Smooth muscle cell (in vitro differentiated cells): Measurements from ENCODE around the gene PTPRG. TPM values are rescaled to one million over a fixed set of nuclear protein-coding genes. Genes with fewer than 3 reads are reported as not detected.

Experiments
- DNase-seq: peaks from one replicate; lab custom pipeline; 2025; ENCODE audit not compliant: unreplicated experiment; lab: John Stamatoyannopoulos, UW
- H2AFZ ChIP-seq: fragments of 200-600 bp; sonication (generic); 2 replicates; pipeline ENCODE4 v1.6.0; 2016; ENCODE audit warnings: antibody characterized with exemption, low read depth, mild to moderate bottlenecking
- H3F3A ChIP-seq: fragments of 200-600 bp; sonication (generic); 2 replicates; pipeline ENCODE4 v1.6.0; 2017; ENCODE audit warnings: antibody characterized with exemption, low read depth
- H3K27ac ChIP-seq: fragments of 200-600 bp; sonication (generic); 2 replicates; pipeline ENCODE4 v1.5.1; 2016; ENCODE audit warnings: low read depth, mild to moderate bottlenecking
- H3K27me3 ChIP-seq: fragments of 200-600 bp; sonication (generic); 2 replicates; pipeline ENCODE4 v1.6.1; 2016; ENCODE audit warnings: low read depth, mild to moderate bottlenecking
- H3K36me3 ChIP-seq: fragments of 200-600 bp; sonication (generic); 2 replicates; pipeline ENCODE4 v1.5.1; 2016; ENCODE audit warnings: low read depth
- H3K4me1 ChIP-seq: fragments of 200-600 bp; sonication (generic); 2 replicates; pipeline ENCODE4 v1.5.1; 2016; ENCODE audit warnings: low read depth
- H3K4me2 ChIP-seq: fragments of 200-600 bp; sonication (generic); 2 replicates; pipeline ENCODE4 v1.6.0; 2016; ENCODE audit warnings: mild to moderate bottlenecking
- H3K4me3 ChIP-seq: fragments of 200-600 bp; sonication (generic); 2 replicates; pipeline ENCODE4 v1.5.1; 2016; ENCODE audit warnings: mild to moderate bottlenecking
- H3K79me2 ChIP-seq: fragments of 200-600 bp; sonication (generic); 2 replicates; pipeline ENCODE4 v1.6.0; 2016; ENCODE audit warnings: low read depth, mild to moderate bottlenecking
- H3K9ac ChIP-seq: fragments of 200-600 bp; sonication (generic); 2 replicates; pipeline ENCODE4 v1.6.0; 2016; ENCODE audit warnings: low read depth
- H3K9me3 ChIP-seq: fragments of 200-600 bp; sonication (generic); replicated peaks from 2 replicates; pipeline ENCODE4 v1.5.1; 2016; ENCODE audit warnings: low read depth
- H4K20me1 ChIP-seq: fragments of 200-600 bp; sonication (generic); 2 replicates; pipeline ENCODE4 v1.6.0; 2016; ENCODE audit warnings: low read depth
- CTCF ChIP-seq: fragments of 200-600 bp; sonication (generic); IDR thresholded peaks from 2 replicates; pipeline ENCODE4 v1.5.1; 2017; ENCODE audit warnings: borderline replicate concordance, mild to moderate bottlenecking, antibody characterized with exemption; ENCODE audit not compliant: insufficient read depth, poor library complexity, severe bottlenecking
- whole genome bisulfite sequencing: methylation state at CpG from one replicate; pipeline ENCODE4 v1.1.7; 2016; ENCODE audit warnings: low lambda C conversion rate; 5-methylcytosine and 5-hydroxymethylcytosine counted together
- polyA plus RNA-seq: library from polyadenylated mRNA; unstranded; fragments of >200 nt; fragmentation: Nextera tagmentation; extraction: Ambion mirVana; gene quantifications from 2 replicates; pipeline ENCODE4 v1.2.1, GENCODE V29; 2016
- total RNA-seq: library from RNA; depleted of rRNA; stranded (reverse); fragments of >200 nt; gene quantifications from 2 replicates; pipeline ENCODE4 v1.2.3, GENCODE V29; 2014

The PTPRG gene
- total and polyA plus RNA-seq, 2 experiments from 2014 or later, result 21.2 to 87.3 TPM

DNA sequence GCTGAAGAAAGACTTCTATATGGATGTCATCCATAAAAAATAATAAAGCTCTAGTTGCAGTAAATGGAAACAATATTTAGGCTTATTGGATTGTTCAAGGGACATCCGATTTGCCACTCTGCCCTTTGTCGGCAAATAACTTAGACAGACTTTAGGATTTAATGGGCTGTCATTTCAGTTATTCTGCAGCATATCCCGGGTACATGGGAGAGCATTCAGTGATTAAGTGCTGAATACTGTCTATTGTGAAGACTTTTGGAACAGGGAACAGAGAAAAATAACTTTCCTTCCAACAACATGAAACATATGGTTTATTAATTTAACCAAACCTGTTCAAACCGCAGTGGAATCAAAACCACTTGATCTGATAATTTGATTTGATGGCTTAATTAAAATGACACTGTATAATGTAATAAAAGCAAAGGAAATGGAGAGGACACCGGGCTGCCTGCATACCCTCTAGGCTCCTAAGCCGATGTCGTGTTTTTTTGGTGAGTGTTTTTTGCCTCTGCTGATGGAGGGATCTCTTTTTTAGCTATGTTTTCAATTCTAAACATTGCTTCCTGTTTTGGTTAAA lies 612.7 kb downstream of the PTPRG start:
- Histone ChIP-seq H4K20me1 (no peaks in the 10 kb centered on the region), H3K9me3 (no peaks in the 10 kb centered on the region), H3K4me2 (no peak overlapping the region), H3K4me1 (no peaks in the 10 kb centered on the region), H2AFZ (no peak overlapping the region), H3K27me3 (no peaks in the 10 kb centered on the region), H3K27ac (no peak overlapping the region), H3K9ac (no peak overlapping the region), H3K4me3 (no peak overlapping the region), H3K79me2 (no peaks in the 10 kb centered on the region), H3K36me3 (no peaks in the 10 kb centered on the region), H3F3A (no peaks in the 10 kb centered on the region)
- no peak for DNase-seq
- 97% methylated on average over 7 of the region's 7 CpGs for WGBS
- TF ChIP-seq CTCF, result no peak

DNA sequence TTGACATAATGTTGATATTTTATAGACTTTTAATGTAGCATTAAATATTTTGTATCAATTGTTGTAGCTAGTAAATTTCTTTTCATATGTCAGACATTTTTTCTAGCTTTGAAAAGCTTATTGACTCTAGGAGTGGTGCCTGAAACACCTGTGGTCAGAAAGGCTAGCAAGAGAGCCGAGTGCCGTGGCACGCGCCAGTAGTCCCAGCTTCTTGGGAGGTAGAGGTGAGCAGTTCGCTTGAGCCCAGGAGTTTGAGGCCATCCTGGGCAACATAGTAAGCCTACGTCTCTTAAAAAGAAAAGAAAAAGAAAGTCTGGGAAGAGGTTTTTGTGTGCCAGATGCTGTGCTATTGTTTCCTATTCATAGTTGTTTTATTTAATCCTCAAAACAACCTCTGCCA lies 613.8 kb downstream of the PTPRG start:
- Histone ChIP-seq H3K9ac (no peak overlapping the region), H3F3A (no peaks in the 10 kb centered on the region), H2AFZ (no peak overlapping the region), H3K9me3 (no peaks in the 10 kb centered on the region), H3K4me1 (no peaks in the 10 kb centered on the region), H3K4me3 (no peak overlapping the region), H3K36me3 (no peaks in the 10 kb centered on the region), H3K79me2 (no peaks in the 10 kb centered on the region), H3K27me3 (no peaks in the 10 kb centered on the region), H3K27ac (no peak overlapping the region), H4K20me1 (no peaks in the 10 kb centered on the region), H3K4me2 (no peak overlapping the region)
- no peak for DNase-seq
- TF ChIP-seq CTCF, result no peak
- WGBS, result 97% methylated on average over 6 of the region's 6 CpGs

- Histone ChIP-seq H3K9ac (no peak overlapping the region), H3K27me3 (no peaks in the 10 kb centered on the region), H3K4me2 (no peak overlapping the region), H2AFZ (no peak overlapping the region), H3K79me2 (no peaks in the 10 kb centered on the region), H3K9me3 (no peaks in the 10 kb centered on the region), H4K20me1 (no peaks in the 10 kb centered on the region), H3K27ac (no peak overlapping the region), H3K4me3 (no peak overlapping the region), H3F3A (no peaks in the 10 kb centered on the region), H3K4me1 (no peaks in the 10 kb centered on the region), H3K36me3 (no peaks in the 10 kb centered on the region)
- TF ChIP-seq CTCF, result no peak
- DNase-seq, result no peak
These were observed 616.7 kb downstream of the PTPRG start for GRCh38 chr3:62178032-62178431.
